ENCODE measurements around the gene ASB3. TPM values are rescaled to one million over a fixed set of nuclear protein-coding genes. Genes with fewer than 3 reads are reported as not detected.

The ASB3 gene
- polyA plus RNA-seq, 1 donor (not counting 4 experiments of a cell fraction or from before 2014, with no cell fraction given), result 16.6 TPM

- DNase-seq (ENCODE audit: low read depth, low spot score) (no peak), FAIRE-seq (no peak)
- H4K20me1 ChIP-seq (ENCODE audit: control insufficient read depth, extremely low read depth, insufficient read depth, low read length), result no peaks in the 10 kb centered on the region
- H3K4me2 ChIP-seq (ENCODE audit: control insufficient read depth, extremely low read depth, insufficient read depth, low read depth, low read length), result no peak overlapping the region
- no peak overlapping the region for H2AFZ ChIP-seq (ENCODE audit: control insufficient read depth, low read length)
- no peaks in the 10 kb centered on the region for H3K9me1 ChIP-seq (ENCODE audit: control insufficient read depth, extremely low read depth, insufficient read depth, low read length)
- no peaks in the 10 kb centered on the region for H3K36me3 ChIP-seq (ENCODE audit: control insufficient read depth in 2 of 2, extremely low read depth in 1 of 2, insufficient read depth in 2 of 2, low read length in 2 of 2)
- dilution Hi-C loops (cut with MboI; ENCODE audit: extremely low pct_ligation_motif_present, low sequenced_read_pairs), result no loop called here
- no peaks in the 10 kb centered on the region for H3K27me3 ChIP-seq (ENCODE audit: control insufficient read depth, extremely low read depth, insufficient read depth, low read length)
- peaks cover 21% of the 10 kb centered on the region for H3K4me1 ChIP-seq (ENCODE audit: control insufficient read depth, extremely low read depth, insufficient read depth, low read length)
- TF ChIP-seq EZH2 (IDR thresholded peaks at IDR 0.05; ENCODE audit: low read length) (no peak), CTCF (optimal IDR thresholded peaks at IDR 0.05 in 1 of 3, IDR thresholded peaks at IDR 0.05 in 1 of 3, conservative IDR thresholded peaks at IDR 0.05 in 1 of 3; ENCODE audit: extremely low read depth in 1 of 3, insufficient read depth in 2 of 3, low read length in 3 of 3) (no peak)
- no peak overlapping the region for H3K9ac ChIP-seq (ENCODE audit: control insufficient read depth, extremely low read depth, insufficient read depth, low read length)
- no peak overlapping the region for H3K4me3 ChIP-seq (ENCODE audit: control insufficient read depth in 2 of 3, extremely low read depth in 1 of 3, insufficient read depth in 2 of 3, low read depth in 1 of 3, low read length in 3 of 3)
- no peak overlapping the region for H3K27ac ChIP-seq (ENCODE audit: control insufficient read depth, insufficient read depth, low read length)
- no peaks in the 10 kb centered on the region for H3K79me2 ChIP-seq (ENCODE audit: control insufficient read depth, insufficient read depth, low read length)
- H3K9me3 ChIP-seq (ENCODE audit: control insufficient read depth, low read depth, low read length), result no peaks in the 10 kb centered on the region
These were observed 30.1 kb downstream of the ASB3 start for GRCh38 chr2:53756644-53757043.

- DNase-seq (ENCODE audit: low read depth, low spot score), result no peak
- no peaks in the 10 kb centered on the region for H3K27me3 ChIP-seq (ENCODE audit: control insufficient read depth, extremely low read depth, insufficient read depth, low read length)
- dilution Hi-C loops (cut with MboI; ENCODE audit: extremely low pct_ligation_motif_present, low sequenced_read_pairs), result no loop called here
- H3K36me3 ChIP-seq (ENCODE audit: control insufficient read depth in 2 of 2, extremely low read depth in 1 of 2, insufficient read depth in 2 of 2, low read length in 2 of 2), result no peaks in the 10 kb centered on the region
- H3K27ac ChIP-seq (ENCODE audit: control insufficient read depth, insufficient read depth, low read length), result no peak overlapping the region
- H3K9me1 ChIP-seq (ENCODE audit: control insufficient read depth, extremely low read depth, insufficient read depth, low read length), result no peaks in the 10 kb centered on the region
- no peak overlapping the region for H2AFZ ChIP-seq (ENCODE audit: control insufficient read depth, low read length)
- no peak overlapping the region for H3K4me2 ChIP-seq (ENCODE audit: control insufficient read depth, extremely low read depth, insufficient read depth, low read depth, low read length)
- TF ChIP-seq CTCF (optimal IDR thresholded peaks at IDR 0.05 in 1 of 3, IDR thresholded peaks at IDR 0.05 in 1 of 3, conservative IDR thresholded peaks at IDR 0.05 in 1 of 3; ENCODE audit: extremely low read depth in 1 of 3, insufficient read depth in 2 of 3, low read length in 3 of 3) (no peak), EZH2 (IDR thresholded peaks at IDR 0.05; ENCODE audit: low read length) (no peak)
- no peaks in the 10 kb centered on the region for H3K9me3 ChIP-seq (ENCODE audit: control insufficient read depth, low read depth, low read length)
- H3K4me3 ChIP-seq (ENCODE audit: control insufficient read depth in 2 of 3, extremely low read depth in 1 of 3, insufficient read depth in 2 of 3, low read depth in 1 of 3, low read length in 3 of 3), result no peak overlapping the region
- H3K79me2 ChIP-seq (ENCODE audit: control insufficient read depth, insufficient read depth, low read length), result no peaks in the 10 kb centered on the region
- no peak overlapping the region for H3K9ac ChIP-seq (ENCODE audit: control insufficient read depth, extremely low read depth, insufficient read depth, low read length)
- FAIRE-seq, result no peak
- peaks cover 26% of the 10 kb centered on the region for H3K4me1 ChIP-seq (ENCODE audit: control insufficient read depth, extremely low read depth, insufficient read depth, low read length)
- H4K20me1 ChIP-seq (ENCODE audit: control insufficient read depth, extremely low read depth, insufficient read depth, low read length), result no peaks in the 10 kb centered on the region
These were observed 31.6 kb downstream of the ASB3 start for GRCh38 chr2:53755121-53755520.

All from keratinocyte (primary cell).